Measurements from ENCODE around the gene C2CD5.
"Not testable (repeated sequence)": the region's sequence is repeated elsewhere in the genome, so short reads cannot be mapped to it uniquely, and the experiment has no call there.

Gene C2CD5

DNA sequence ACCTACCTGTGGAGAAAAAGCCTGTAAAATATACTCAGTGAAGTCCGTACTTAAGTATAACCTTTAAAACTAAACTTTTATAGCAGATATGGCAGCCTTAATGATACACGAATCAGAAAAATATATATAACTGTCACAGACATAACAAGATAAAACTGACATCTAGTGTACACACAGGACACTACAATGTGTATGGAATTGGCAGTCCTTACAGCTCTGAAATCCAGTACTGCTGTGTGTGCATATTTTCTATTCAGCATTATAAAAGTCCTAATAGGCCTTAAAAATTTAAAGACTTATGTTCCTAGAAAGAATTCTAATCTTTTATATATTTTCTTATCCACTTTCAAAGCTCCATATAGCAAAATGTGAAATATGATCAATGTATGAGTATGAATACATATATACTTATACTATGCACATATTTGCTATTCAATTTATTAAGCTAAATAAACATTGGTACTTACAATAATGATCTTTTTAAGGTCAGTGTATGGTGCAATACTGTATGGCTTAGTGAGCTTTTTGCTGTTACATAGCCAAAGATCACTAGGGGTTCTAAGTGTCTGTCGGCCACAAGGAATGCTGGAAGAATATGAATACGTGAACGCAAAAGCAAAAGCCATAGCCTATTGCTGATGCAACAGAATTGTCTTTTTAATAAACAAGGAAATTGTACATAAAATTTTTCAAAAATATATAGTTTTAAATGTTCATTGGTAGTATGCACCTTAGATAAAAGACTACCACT, 69.2 kb downstream of the C2CD5 start:
- FAIRE-seq = no peak

DNA sequence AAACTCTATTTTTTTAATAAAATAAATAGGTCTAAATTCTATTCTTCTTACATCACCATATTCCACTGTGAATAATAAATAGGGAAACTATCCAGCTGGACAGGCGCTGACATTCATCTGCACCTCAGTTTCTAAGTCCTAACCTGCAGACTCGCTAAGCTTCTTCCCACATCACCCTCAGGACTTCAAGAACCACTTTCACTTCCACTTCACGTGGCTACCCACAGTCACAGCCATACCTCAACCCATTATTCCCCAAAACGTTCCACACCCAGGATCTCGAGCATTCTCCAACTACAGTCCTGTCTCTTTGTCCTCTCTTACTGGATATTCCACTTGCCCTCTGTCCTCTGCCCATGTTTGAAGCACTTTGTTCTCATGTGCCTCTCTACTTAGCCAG, 71.1 kb downstream of the C2CD5 start:
- FAIRE-seq = no peak

DNA sequence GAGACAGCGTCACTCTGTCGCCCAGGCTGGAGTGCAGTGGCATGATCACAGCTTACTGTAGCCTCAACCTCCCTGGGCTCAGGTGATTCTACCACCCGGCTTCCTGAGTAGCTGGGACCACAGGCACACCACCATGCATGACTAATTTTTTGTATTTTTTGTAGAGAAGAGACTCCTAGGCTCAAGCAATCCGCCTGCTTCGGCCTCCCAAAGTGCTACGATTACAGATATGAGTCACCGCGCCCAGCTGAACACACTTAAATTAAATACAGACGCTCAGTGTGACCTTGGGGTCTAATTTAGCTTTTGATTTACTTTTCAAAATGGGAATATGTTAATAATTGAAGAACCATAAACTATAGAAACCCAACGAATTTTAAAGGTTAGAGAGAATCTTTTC, 77.2 kb downstream of the C2CD5 start:
- no peak for FAIRE-seq

DNA sequence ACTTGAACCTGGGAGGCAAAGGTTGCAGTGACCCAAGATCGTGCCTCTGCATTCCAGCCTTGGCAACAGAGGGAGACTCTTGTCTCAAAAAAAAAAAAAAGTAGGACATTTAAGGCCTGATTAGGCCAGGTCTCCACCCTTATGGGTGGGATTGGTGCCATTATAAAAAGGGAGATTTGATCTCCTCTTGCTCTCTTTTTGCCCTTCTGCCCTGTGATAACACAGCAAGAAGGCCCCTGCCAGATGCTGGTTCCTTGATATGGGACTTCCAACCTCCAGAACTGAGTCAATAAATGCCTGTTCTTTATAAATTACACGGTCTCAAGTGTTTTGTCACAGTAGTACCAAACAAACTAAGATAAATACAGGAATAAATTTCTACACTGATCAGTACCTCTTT, 81.0 kb downstream of the C2CD5 start:
- no peak for FAIRE-seq

DNA sequence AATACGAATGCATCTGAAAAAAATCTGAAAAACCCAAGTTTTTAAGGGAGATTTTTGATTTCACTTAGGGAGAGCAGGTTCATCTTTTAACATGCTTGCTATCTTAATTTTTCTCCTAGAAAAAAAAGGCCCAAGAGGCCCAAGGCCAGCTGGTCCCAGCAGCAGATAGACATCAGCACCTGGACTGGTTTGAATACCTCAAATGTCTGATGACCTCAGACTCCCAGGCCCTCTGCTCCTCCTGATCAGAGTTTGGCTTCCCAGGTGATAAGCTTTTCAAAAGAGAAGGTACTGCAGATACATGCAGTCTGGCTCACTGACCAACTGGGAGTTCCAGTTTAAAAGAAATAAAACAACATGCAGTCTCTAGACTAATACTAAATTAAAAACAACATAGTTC, 82.6 kb downstream of the C2CD5 start:
- no peak for FAIRE-seq

DNA sequence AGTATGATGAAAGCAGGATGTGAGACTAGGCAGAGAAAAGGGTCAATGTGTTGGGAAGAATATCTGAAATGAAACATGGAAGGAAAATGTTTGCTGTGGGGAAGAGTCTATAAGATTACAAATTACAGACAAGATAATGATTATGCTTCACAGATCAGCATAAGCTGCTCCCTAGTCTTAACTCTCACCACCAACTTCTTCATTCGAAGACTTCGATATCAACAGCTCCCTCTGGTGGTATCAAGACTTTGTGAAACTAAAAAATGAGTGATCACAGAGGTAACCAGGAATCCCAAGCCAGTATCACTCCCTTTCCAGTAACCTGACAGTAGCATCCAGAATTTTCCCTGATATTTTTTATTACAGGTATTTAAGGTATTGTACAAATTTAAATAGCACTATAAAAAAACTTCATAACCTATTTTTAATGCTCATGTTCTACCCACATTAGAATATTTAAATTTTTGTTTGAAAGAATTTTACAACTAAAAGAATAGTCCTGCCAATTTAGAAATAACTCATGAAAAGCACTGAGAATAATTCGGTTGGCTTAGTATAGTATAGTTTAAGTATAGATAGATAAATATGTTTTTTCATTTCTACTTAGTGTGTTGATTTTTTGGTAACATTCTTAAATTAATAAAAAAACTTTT, 84.4 kb downstream of the C2CD5 start:
- FAIRE-seq = peak; percentile 90

DNA sequence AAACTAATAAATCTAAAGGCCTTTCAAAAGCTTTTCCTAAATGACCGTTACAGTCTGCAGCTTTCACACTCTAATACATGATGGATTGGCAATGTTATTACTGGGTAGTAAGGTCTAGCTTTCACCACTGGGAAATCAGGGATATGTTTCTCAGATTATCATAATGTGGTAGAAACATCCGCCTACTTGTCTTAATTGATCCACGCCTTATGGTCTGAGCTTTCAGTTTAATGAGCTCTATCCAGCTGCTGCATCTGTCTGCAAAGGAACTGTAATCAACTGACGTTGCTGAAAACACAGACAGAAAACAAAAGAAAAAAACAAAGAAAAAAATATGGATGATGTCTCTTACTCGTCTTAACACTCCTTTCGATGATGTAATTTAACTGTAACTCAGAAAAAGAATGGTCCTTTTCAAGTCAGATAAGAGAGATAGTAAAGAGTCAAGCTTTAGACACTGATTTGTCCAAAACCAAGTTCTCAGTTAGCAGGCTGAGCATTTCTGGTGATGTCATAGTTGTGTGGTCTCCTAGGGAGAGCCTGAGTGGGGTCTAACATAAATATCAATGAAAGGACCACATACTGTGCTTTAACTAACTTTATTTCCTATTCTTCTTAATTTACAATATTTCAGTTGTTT, 85.9 kb downstream of the C2CD5 start:
- FAIRE-seq = peak; percentile 55

DNA sequence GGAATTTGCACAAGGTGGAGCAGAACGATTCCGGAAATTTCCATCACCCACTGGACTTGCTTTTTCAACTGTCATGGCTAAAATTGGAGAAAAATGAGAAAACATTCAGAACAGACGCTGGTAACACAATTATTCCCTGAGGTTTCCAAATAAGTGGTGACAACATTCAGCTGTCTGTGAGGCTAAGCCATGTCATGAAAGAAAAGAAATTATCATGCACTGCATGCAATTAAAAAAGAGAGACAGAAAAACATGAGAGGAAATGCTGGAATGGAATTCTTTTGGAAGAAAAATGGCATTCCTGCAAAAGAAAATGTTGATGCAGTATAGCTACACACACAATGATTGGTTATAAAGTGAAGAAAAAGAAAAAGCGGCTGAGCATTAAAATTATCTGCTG, 87.3 kb downstream of the C2CD5 start:
- FAIRE-seq = no peak

DNA sequence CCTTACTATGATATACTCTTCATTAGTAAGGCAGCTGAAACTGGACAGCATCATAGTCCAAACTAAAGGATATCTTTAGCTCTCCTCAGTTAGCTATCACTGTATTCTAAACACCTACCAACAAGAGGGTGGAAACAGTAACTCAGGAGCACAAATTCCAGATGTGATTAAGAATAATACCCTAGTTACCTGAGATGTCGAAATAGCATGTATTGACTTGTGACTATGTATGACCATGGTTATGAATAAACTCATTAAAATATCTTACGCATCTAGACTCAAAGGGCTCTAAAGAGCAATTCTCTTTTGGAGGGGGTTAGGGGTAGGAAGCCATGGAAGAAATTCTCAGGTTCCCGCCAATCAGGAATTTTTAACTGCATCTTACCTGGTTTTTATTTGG, 90.8 kb downstream of the C2CD5 start:
- FAIRE-seq = no peak

DNA sequence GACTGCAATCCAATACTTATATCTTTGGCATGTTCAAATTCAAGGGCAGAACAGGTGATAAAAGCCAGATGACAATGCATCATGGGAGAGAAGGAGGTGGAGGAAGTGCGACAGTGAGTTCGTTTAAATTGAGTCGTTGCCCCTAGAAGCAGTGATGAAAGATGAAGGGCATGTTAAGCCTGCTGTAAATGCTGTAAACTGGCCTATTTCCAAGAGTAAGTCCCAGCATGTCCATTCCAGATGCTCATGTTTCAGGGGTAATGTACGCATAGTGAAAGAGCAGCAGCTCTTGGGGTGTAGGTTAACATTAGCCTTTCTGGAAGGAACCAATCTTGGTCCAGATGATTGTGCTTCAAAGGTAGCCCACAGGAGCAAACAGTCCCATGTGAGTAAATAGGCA, 97.1 kb downstream of the C2CD5 start:
- FAIRE-seq = no peak

DNA sequence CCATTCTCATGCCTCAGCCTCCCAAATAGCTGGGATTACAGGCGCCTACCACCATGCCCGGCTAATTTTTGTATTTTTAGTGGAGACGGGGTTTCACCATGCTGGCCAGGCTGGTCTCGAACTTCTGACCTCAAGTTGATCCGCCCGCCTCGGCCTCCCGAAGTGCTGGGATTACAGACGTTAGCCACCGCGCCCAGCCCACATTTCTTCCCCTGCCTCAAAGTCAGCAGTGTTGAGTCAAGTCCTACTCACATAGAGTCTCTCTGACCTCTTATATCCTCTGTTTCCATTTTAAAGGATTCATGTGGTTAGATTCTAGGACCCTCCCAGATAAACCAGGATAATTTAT, 100.1 kb downstream of the C2CD5 start:
- FAIRE-seq = not testable (repeated sequence)

DNA sequence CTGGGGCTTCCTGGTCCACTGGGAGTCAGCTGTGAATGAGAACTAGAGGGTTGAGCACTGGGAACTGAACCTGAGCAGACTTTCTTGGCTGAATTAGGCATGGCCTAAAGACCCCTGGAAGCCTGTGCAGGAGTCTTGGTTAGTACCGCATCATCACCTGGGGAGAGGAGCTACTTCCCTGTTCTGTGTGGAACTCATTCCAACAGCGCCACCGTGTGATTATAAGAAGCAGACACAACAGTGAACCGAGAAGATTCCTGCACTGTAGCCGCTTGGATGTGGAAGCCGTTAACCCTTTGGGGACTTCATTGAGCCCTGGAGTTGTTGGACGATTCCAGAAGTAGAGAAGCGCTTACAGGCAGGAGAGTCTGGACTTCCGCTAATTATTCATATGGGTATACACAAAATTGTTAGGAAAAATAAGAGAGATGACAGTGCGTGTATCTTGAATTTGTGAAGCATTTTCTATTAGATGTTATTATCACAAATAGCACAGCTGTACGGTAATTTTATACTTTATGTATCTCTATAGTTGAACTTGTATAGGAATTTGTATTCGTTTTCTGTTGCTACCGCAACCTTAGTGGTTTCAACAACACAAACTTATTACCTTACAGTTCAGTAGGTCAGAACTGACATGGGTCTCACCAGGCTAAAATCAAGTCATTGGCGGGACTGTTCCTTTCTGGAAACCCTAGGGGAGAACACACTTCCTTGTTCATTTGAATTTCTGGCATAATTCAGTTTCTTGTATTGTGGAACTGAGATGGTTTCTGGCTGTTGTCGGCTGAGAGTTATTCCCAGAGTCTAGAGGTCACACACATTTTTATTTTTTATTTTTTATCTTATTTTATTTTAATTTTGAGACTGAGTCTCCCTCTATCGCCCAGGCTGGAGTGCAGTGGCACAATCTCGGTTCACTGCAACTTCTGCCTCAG, 100.7 kb downstream of the C2CD5 start:
- FAIRE-seq = peak; percentile 33

DNA sequence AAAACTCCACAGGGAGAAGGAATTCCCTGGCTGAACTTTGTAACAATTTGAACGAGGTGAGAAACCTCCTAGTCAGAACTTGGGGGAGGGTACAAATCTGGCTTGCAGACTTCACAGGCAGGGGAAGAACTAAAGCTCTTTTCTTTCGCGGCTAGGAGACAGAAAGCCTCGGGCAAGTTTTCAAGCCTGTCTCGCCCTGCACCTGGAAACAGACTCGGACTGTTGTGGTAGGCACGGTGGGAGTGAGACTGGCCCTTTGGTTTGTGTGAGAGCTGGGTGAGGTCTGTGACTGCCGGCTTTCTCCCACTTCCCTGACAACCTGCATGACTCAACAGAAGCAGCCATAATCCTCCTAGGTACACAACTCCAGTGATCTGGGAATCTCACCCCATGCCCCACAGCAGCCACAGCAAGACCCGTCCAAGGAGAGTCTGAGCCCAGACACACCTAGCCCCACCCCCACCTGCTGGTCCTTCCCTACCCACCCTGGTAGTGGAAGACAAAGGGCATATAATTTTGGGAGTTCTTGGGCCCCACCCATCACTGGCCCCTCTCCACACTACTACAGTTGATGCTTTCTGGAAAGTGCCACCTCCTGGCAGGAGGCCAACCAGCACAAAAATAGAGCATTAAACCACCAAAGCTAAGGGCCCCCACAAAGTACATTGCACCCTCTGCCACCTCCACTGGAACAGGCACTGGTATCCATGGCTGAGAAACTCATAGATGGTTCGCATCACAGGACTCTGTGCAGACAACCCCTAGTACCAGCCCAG, 107.1 kb downstream of the C2CD5 start:
- FAIRE-seq = no peak

DNA sequence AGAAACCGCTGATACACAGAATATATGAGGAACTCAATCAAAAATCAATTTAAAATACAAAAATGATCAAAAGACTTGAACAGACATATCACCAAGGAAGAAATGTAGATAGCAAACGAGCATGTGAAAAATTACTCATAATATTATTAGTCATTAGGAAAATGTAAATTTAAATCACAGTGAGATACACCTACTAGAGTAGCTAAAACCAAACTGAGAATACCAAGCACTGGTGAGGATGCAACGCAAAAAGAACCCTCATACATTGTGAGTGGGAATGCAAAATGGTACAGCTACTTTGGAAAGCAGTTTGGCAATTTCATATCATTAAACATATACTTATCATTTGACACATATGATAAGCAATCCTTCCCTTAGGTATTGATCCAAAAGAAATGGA, 108.8 kb downstream of the C2CD5 start:
- no peak for FAIRE-seq

DNA sequence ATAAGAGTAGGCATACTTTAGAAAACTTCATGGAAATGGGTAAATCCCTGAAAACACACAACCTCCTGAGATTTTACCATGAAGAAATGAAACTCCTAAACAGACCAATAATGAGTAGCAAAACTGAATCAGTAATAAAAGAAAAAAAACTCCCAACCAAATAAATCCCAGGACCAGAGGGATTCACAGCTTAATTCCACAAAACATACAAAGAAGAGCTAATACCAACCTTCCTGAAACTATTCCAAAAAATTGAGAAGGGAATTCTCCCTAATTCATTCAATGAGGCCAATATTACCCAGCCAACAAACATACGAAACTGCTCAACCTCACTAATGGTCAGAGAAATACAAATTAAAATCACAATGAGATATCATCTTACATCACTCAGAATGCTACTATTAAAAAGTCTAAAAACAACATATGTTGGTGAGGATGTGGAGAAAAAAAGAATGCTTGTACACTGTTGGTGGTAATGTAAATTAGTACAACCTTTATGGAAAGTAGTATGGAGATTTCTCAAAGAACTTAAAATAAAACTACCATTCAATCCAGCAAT, 112.6 kb downstream of the C2CD5 start:
- FAIRE-seq = no peak

DNA sequence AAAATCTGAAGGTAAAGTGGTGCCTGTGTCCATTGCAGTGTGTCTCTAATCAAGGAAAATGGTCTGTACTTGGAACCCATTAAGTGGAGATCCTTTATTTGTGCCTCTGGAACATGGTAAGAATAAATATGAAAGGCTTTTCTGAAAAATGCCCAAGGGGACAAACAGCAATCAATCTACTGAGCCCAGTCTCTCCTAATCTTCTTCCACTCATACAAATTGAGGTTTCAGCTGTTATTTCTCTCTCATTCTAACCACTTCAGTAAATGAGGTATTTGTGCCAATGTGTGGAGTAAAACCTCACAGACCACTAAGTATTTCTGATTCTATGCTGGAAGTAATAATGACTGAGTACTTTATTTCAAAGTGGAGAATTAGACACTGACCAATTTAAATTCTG, 127.5 kb downstream of the C2CD5 start:
- FAIRE-seq = no peak

DNA sequence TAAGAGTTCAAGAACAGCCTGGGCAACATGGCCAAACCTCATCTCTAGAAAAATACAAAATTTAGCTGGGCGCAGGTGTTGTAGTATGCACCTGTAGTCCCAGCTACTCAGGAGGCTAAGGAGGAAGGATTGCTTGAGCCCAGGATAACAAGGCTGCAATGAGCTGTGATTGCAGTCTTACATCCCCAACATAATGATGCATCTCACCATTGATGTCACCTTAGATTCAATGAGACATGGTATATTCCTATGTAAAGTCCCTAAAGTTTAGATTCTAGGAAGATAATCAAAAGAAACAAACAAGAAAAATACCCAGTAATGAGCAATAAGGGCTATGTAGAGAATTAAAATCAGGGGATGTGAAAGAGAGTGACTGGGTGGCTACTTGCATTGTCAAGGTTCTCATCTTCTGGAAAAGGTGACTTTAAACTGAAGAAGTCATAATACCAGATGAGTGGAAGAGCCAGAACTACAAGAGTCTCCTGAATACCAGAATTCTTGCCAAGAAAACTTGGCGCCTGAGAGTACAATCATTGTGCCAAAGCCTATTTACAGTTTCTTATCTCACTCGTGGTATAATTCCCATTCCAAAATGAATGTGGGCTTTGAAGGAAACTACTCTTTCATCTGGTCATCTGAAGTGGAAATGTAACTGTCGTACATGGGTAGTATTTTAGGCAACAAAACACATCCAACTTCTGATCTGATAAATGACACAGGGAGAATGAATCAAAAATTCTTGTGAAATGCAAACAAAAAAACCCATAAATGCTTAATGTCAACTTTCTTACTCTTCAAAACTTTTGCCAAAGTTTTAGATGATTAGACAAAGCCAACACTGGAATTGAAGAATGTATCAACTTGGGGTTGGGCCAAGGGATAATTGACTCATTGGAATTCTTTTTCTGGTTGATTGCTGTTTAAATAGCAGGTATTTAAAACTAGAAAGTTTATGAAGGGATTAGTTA, 128.7 kb downstream of the C2CD5 start:
- no peak for FAIRE-seq

DNA sequence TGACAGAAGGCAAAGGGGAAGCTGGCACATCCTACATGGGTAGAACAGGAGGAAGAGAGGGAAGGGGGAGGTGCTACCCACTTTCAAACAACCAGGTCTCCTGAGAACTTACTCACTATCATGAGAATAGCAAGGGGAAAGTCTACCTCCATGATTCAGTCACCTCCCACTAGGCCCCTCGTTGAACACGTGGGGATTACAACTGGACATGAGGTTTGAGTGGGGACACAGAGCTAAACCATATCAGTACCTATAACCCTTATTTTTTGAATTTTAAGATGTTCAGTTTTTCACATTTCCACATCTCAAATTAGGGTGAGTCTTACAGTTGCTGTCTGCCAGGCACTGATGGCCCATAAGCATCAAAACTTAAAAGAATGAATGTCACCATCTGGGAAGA, 129.6 kb downstream of the C2CD5 start:
- FAIRE-seq = no peak

DNA sequence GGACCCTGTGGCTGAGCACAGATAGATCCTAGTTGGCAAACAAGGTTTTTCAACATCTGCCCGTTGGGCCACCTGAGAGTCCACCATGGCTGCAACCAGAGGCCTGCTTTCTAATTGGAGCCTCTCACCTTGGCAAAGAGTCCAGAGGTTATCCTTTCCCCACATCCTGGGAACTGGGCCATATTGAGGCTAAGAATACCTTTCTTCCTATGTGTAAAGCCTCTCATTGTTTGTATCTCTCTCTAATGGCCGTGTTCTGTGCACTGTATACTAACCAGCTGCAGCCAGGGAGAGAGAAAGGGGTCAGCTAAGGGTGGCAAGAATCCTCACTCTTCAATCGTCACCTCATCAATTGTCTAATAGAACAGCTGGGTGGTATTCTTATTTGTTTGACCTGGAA, 130.8 kb downstream of the C2CD5 start:
- no peak for FAIRE-seq

DNA sequence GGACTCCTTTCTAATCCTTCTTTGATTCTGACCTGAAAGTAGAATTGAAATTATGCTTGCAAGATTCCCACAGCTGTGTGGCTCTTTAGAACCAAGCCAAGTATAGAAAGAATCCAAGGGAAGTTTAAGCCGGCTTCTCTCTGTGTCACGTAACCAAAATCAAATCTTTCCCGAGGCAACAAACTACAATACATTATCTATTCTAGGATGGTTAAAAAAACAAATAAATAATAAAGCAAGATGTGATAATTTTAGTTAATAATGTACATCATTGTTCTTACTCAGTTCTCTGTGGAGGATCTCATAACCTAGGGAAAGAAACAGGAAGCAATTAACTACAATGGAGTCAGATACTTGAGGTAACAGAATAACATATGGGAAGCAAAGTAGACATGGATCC, 131.8 kb downstream of the C2CD5 start:
- no peak for FAIRE-seq

DNA sequence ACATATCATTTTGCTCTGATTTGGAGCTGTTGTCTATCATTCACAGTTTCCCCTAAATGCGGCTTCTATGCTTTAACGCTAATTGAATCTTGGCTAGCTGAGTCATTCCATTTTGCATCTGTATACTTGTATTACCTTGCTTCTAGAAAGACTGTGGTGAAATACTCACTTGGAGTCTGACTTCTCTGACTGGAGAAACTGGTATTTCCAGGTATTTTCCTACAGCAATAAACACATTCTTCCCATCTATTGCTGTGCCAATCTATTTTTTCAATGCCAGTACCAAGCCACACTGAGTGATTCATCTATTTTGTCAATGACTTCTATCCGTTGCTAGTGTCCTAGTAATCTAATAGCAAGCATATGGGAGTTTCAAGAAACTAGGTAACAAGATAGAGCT, 133.9 kb downstream of the C2CD5 start:
- no peak for FAIRE-seq

All from islet of Langerhans (tissue), 1 donor.